IPS-NIHi7 (cell line): Measurements from ENCODE around the gene TTLL12.

Experiments
- DNase-seq: peaks from one replicate; pipeline ENCODE4 v3.0.0; 2012; ENCODE audit warnings: mixed read lengths; ENCODE audit errors: extremely low spot score

TTLL12 gene

GRCh38 chr22:43213962-43214361, 27.0 kb upstream of the TTLL12 start:
- no peak for DNase-seq

GRCh38 chr22:43213051-43213450, 26.1 kb upstream of the TTLL12 start:
- peak; percentile 82 for DNase-seq

GRCh38 chr22:43212434-43212952, 25.6 kb upstream of the TTLL12 start:
- DNase-seq = no peak

- DNase-seq = no peak
Observed at GRCh38 chr22:43211941-43212433, 25.1 kb upstream of the TTLL12 start.

GRCh38 chr22:43210631-43211515, 23.9 kb upstream of the TTLL12 start:
- DNase-seq = no peak

- no peak for DNase-seq
Observed at GRCh38 chr22:43209971-43210370, 23.0 kb upstream of the TTLL12 start.

- DNase-seq = no peak
Observed at GRCh38 chr22:43209523-43209890, 22.6 kb upstream of the TTLL12 start.

- no peak for DNase-seq
Observed at GRCh38 chr22:43208703-43209522, 22.0 kb upstream of the TTLL12 start.

GRCh38 chr22:43207849-43208702, 21.1 kb upstream of the TTLL12 start:
- DNase-seq = no peak

GRCh38 chr22:43207386-43207785, 20.5 kb upstream of the TTLL12 start:
- DNase-seq = no peak

GRCh38 chr22:43206509-43207161, 19.7 kb upstream of the TTLL12 start:
- DNase-seq = no peak

GRCh38 chr22:43205748-43206508, 19.0 kb upstream of the TTLL12 start:
- no peak for DNase-seq

- no peak for DNase-seq
Observed at GRCh38 chr22:43205261-43205691, 18.3 kb upstream of the TTLL12 start.

- DNase-seq = peak; percentile 83
Observed at GRCh38 chr22:43203471-43203981, 16.6 kb upstream of the TTLL12 start.

GRCh38 chr22:43202756-43203410, 15.9 kb upstream of the TTLL12 start:
- DNase-seq = peak; percentile 40

- DNase-seq = no peak
Observed at GRCh38 chr22:43202326-43202725, 15.4 kb upstream of the TTLL12 start.

GRCh38 chr22:43201486-43202219, 14.7 kb upstream of the TTLL12 start:
- DNase-seq = no peak

- no peak for DNase-seq
Observed at GRCh38 chr22:43200555-43200954, 13.6 kb upstream of the TTLL12 start.

GRCh38 chr22:43200031-43200430, 13.1 kb upstream of the TTLL12 start:
- no peak for DNase-seq
